ENCODE measurements around the gene RDH16. TPM values are rescaled to one million over a fixed set of nuclear protein-coding genes. Genes with fewer than 3 reads are reported as not detected.

Gene RDH16
- total and polyA plus RNA-seq, 2 experiments from 2014 or later: 0.52 to 0.66 TPM

- TF ChIP-seq ZNF462 (CRISPR knock-in tag; IDR thresholded peaks at IDR 0.05) (no peak), JUNB (IDR thresholded peaks at IDR 0.05; ENCODE audit: unreplicated experiment) (no peak), ETS1 (IDR thresholded peaks at IDR 0.05) (no peak), ZNF114 (CRISPR knock-in tag; IDR thresholded peaks at IDR 0.05) (no peak), STAT1 (IDR thresholded peaks at IDR 0.05; ENCODE audit: unreplicated experiment) (no peak), EZH2phosphoT487 (IDR thresholded peaks at IDR 0.05; ENCODE audit: unreplicated experiment) (no peak), REST (IDR thresholded peaks at IDR 0.05; ENCODE audit: unreplicated experiment) (no peak), CTCF (conservative IDR thresholded peaks at IDR 0.05; ENCODE audit: low read depth in 2 of 2) (no peak), CREB1 (CRISPR knock-in tag; IDR thresholded peaks at IDR 0.05; ENCODE audit: low read depth) (no peak), ZNF331 (CRISPR knock-in tag; IDR thresholded peaks at IDR 0.05; ENCODE audit: low read depth) (no peak), POLR2AphosphoS5 (IDR thresholded peaks at IDR 0.05; ENCODE audit: low read depth) (no peak)
Measured at GRCh38 chr12:56979628-56980027, 22.2 kb upstream of the RDH16 start (continued).

All from GM23338 (cell line).